GM19452 (cell line): ENCODE measurements around the gene OSBPL1A.

ENCODE experiments used
- ATAC-seq: cut with Tn5 transposase; IDR thresholded peaks from one replicate; pipeline ENCODE4 v1.9.1; 2021; ENCODE audit not compliant: unreplicated experiment

The OSBPL1A gene

GRCh38 chr18:24270358-24270936, 127.2 kb downstream of the OSBPL1A start:
- no peak for ATAC-seq

GRCh38 chr18:24268784-24269550, 128.7 kb downstream of the OSBPL1A start:
- ATAC-seq: no peak

- ATAC-seq: no peak
These were observed 129.7 kb downstream of the OSBPL1A start for GRCh38 chr18:24267878-24268277.

- ATAC-seq: no peak
These were observed 131.5 kb downstream of the OSBPL1A start for GRCh38 chr18:24266131-24266530.

- ATAC-seq: no peak
These were observed 132.0 kb downstream of the OSBPL1A start for GRCh38 chr18:24265502-24266064.

GRCh38 chr18:24263050-24263449, 134.6 kb downstream of the OSBPL1A start:
- ATAC-seq: no peak

GRCh38 chr18:24262087-24262486, 135.5 kb downstream of the OSBPL1A start:
- no peak for ATAC-seq

- no peak for ATAC-seq
These were observed 137.6 kb downstream of the OSBPL1A start for GRCh38 chr18:24259869-24260641.

- no peak for ATAC-seq
These were observed 143.6 kb downstream of the OSBPL1A start for GRCh38 chr18:24254071-24254470.

- ATAC-seq: no peak
These were observed 147.9 kb downstream of the OSBPL1A start for GRCh38 chr18:24249716-24250115.

- ATAC-seq: no peak
These were observed 149.3 kb downstream of the OSBPL1A start for GRCh38 chr18:24248359-24248758.

- peak; percentile 95 for ATAC-seq
These were observed 151.5 kb downstream of the OSBPL1A start for GRCh38 chr18:24246143-24246542.

- ATAC-seq: no peak
These were observed 152.9 kb downstream of the OSBPL1A start for GRCh38 chr18:24244698-24245097.

GRCh38 chr18:24243677-24244076, 153.9 kb downstream of the OSBPL1A start:
- no peak for ATAC-seq

GRCh38 chr18:24239341-24239740, 158.3 kb downstream of the OSBPL1A start:
- ATAC-seq: no peak

- ATAC-seq: no peak
These were observed 159.2 kb downstream of the OSBPL1A start for GRCh38 chr18:24238387-24238786.

- ATAC-seq: no peak
These were observed 162.7 kb downstream of the OSBPL1A start for GRCh38 chr18:24234850-24235418.

- ATAC-seq: no peak
These were observed 163.3 kb downstream of the OSBPL1A start for GRCh38 chr18:24234330-24234729.

GRCh38 chr18:24232800-24233199, 164.8 kb downstream of the OSBPL1A start:
- ATAC-seq: no peak

GRCh38 chr18:24231773-24232735, 165.6 kb downstream of the OSBPL1A start:
- ATAC-seq: no peak
